Gastroesophageal sphincter (tissue), 3 donors: ENCODE results near the gene PGR.

Experiments
- CTCF ChIP-seq, 4 experiments: fragments of 200-600 bp in 2 of 4; fragments of 450-650 bp in 2 of 4; sonication (generic) in 1 of 4; IDR thresholded peaks; one replicate each; pipeline ENCODE4 v1.5.1; 2017 to 2019; ENCODE audit warnings: antibody characterized with exemption in 4 of 4, mild to moderate bottlenecking in 2 of 4, moderate library complexity in 2 of 4
- POLR2A ChIP-seq, 2 donors: fragments of 450-650 bp; IDR thresholded peaks; one replicate each; pipeline ENCODE4 v1.6.1; 2017; ENCODE audit warnings: antibody characterized with exemption in 2 of 2, mild to moderate bottlenecking in 2 of 2, moderate library complexity in 1 of 2
- POLR2AphosphoS5 ChIP-seq: sonication (generic); formaldehyde crosslinking; IDR thresholded peaks from one replicate; pipeline ENCODE4 v1.6.1; 2017; ENCODE audit warnings: antibody characterized with exemption

GRCh38 chr11:101003468-101003867 lies 126.1 kb downstream of the PGR start:
- TF ChIP-seq CTCF (IDR thresholded peaks at IDR 0.05) (no peak), POLR2AphosphoS5 (no peak), POLR2A (IDR thresholded peaks at IDR 0.05) (no peak)
